ENCODE results near the gene CAPNS2.

GRCh38 chr16:55570159-55570558 lies 3.7 kb downstream of the CAPNS2 start:
- TF ChIP-seq EZH2phosphoT487 (IDR thresholded peaks at IDR 0.05; ENCODE audit: borderline replicate concordance, low read length) (no peak), CTCF (conservative IDR thresholded peaks at IDR 0.05; ENCODE audit: low read depth, low read length) (no peak)
